ENCODE measurements around the gene NBAS. TPM values are rescaled to one million over a fixed set of nuclear protein-coding genes. Genes with fewer than 3 reads are reported as not detected.

Gene NBAS
- polyA plus RNA-seq, 2 of the 4 experiments (the other 2 are of a cell fraction) = 16.7 to 34.9 TPM

DNA sequence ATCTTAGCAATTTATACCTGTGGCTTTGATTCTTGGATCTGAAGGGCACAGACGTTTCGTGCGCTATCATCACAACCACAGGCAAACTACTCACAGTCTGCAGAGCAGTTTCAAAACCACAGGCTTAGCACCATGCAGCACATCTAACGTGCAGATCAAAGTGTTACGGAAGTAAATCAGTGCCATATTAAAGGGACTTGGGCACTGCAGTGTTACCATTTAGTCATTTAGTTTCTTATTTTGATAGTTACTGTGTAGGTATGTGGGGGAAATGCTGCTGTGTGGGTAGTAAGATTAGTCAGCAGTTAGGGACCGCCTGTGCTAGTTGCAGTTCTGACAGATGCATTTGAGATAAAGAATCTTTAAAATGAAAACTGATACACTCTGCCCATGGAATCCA, 384.0 kb downstream of the NBAS start:
- Histone ChIP-seq H3K4me1 (no peaks in the 10 kb centered on the region), H3K4me3 (no peak overlapping the region), H3K9me3 (no peaks in the 10 kb centered on the region), H3K4me2 (no peak overlapping the region), H3K27ac (no peak overlapping the region)
- TF ChIP-seq KDM1A (IDR thresholded peaks at IDR 0.05; ENCODE audit: low read depth) (no peak), FOSL2 (IDR thresholded peaks at IDR 0.05) (no peak), FOSL2 (CRISPR knock-in tag; IDR thresholded peaks at IDR 0.05) (no peak), HOXA7 (CRISPR knock-in tag; IDR thresholded peaks at IDR 0.05) (no peak), ZC3H11A (IDR thresholded peaks at IDR 0.05) (no peak), EHF (CRISPR knock-in tag; IDR thresholded peaks at IDR 0.05) (no peak), NPAS2 (CRISPR knock-in tag; IDR thresholded peaks at IDR 0.05; ENCODE audit: borderline replicate concordance) (no peak), PHF8 (IDR thresholded peaks at IDR 0.05; ENCODE audit: borderline replicate concordance, low read depth) (no peak), MYC (IDR thresholded peaks at IDR 0.05; ENCODE audit: borderline replicate concordance, low read length) (no peak), KDM5A (IDR thresholded peaks at IDR 0.05) (no peak), CBX2 (IDR thresholded peaks at IDR 0.05; ENCODE audit: borderline replicate concordance, low read depth) (no peak)
- TF ChIP-seq, protein P1, sequence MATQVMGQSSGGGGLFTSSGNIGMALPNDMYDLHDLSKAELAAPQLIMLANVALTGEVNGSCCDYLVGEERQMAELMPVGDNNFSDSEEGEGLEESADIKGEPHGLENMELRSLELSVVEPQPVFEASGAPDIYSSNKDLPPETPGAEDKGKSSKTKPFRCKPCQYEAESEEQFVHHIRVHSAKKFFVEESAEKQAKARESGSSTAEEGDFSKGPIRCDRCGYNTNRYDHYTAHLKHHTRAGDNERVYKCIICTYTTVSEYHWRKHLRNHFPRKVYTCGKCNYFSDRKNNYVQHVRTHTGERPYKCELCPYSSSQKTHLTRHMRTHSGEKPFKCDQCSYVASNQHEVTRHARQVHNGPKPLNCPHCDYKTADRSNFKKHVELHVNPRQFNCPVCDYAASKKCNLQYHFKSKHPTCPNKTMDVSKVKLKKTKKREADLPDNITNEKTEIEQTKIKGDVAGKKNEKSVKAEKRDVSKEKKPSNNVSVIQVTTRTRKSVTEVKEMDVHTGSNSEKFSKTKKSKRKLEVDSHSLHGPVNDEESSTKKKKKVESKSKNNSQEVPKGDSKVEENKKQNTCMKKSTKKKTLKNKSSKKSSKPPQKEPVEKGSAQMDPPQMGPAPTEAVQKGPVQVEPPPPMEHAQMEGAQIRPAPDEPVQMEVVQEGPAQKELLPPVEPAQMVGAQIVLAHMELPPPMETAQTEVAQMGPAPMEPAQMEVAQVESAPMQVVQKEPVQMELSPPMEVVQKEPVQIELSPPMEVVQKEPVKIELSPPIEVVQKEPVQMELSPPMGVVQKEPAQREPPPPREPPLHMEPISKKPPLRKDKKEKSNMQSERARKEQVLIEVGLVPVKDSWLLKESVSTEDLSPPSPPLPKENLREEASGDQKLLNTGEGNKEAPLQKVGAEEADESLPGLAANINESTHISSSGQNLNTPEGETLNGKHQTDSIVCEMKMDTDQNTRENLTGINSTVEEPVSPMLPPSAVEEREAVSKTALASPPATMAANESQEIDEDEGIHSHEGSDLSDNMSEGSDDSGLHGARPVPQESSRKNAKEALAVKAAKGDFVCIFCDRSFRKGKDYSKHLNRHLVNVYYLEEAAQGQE (IDR thresholded peaks at IDR 0.05) = no peak
- TF ChIP-seq, protein P2, sequence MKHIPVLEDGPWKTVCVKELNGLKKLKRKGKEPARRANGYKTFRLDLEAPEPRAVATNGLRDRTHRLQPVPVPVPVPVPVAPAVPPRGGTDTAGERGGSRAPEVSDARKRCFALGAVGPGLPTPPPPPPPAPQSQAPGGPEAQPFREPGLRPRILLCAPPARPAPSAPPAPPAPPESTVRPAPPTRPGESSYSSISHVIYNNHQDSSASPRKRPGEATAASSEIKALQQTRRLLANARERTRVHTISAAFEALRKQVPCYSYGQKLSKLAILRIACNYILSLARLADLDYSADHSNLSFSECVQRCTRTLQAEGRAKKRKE (CRISPR knock-in tag; IDR thresholded peaks at IDR 0.05; ENCODE audit: low read depth) = no peak
- TF ChIP-seq, protein P3, sequence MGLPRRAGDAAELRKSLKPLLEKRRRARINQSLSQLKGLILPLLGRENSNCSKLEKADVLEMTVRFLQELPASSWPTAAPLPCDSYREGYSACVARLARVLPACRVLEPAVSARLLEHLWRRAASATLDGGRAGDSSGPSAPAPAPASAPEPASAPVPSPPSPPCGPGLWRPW (IDR thresholded peaks at IDR 0.05) = no peak
- no peak for DNase-seq (ENCODE audit: low read depth in 1 of 2, low spot score in 1 of 2)
- no peak for ATAC-seq
- ChIA-PET POLR2A (no interaction called here), CTCF (no interaction called here)
- WGBS (ENCODE audit: missing lambda C conversion rate) = 91% methylated on average over 6 of the region's 6 CpGs
- no peak for FAIRE-seq

DNA sequence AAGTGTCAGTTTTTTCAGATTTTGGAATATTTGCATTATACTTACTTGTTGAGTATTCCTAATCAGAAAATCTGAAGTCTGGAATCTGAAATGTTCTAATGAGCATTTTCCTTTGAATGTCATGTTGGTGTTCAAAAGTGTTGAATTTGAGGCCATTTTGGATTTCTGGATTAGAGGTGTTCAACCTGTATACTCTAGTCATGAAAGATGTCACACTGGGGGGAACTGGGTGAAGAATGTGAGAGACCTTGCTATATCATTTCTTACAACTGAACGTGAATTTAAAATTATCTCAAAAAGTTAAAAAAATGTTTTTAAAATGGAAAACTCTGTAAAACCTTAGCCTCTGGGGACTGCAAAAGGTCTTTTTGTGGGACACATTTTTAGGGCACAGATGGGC, 384.5 kb downstream of the NBAS start:
- FAIRE-seq (no peak), ATAC-seq (no peak), DNase-seq (ENCODE audit: low read depth in 1 of 2, low spot score in 1 of 2) (no peak)
- POLR2A ChIA-PET = no interaction called here
- no peaks in the 10 kb centered on the region for H3K4me1 ChIP-seq
- 98% methylated on average over 1 of the region's 1 CpG for WGBS (ENCODE audit: missing lambda C conversion rate)
- H3K4me3 ChIP-seq = no peak overlapping the region
- CTCF ChIA-PET = no interaction called here
- H3K4me2 ChIP-seq = no peak overlapping the region
- TF ChIP-seq KDM5A (IDR thresholded peaks at IDR 0.05) = no peak
- TF ChIP-seq ZSCAN20 (CRISPR knock-in tag; IDR thresholded peaks at IDR 0.05) = no peak
- no peak for TF ChIP-seq HEYL (CRISPR knock-in tag; IDR thresholded peaks at IDR 0.05)
- TF ChIP-seq RFX5 (IDR thresholded peaks at IDR 0.05) = no peak
- TF ChIP-seq RCOR1 (IDR thresholded peaks at IDR 0.05; ENCODE audit: low read depth, low read length) = no peak
- no peaks in the 10 kb centered on the region for H3K9me3 ChIP-seq
- H3K27ac ChIP-seq = no peak overlapping the region

DNA sequence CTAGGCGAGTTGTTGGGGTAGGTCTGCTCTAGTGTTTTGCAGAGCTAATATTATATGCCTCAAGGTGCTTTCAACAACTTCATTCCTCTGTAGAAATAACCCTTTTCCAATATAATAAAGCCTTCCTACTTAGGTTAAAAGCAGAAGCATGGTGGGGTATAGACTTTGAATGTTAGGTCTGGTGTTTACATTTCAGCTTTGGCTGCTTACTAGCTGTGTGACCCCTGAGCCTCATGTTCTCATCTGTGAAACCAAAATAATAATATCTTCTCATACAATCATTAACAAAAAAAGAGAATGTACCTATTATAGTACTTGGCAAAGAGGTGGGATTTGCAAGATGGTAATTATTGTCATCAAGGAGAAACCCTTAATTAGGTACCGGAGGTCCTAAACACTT, 386.6 kb downstream of the NBAS start:
- FAIRE-seq (no peak), DNase-seq (ENCODE audit: low read depth in 1 of 2, low spot score in 1 of 2) (no peak), ATAC-seq (no peak)
- no peak overlapping the region for H3K4me2 ChIP-seq
- 72% methylated on average over 2 of the region's 2 CpGs for WGBS (ENCODE audit: missing lambda C conversion rate)
- TF ChIP-seq, protein P4, sequence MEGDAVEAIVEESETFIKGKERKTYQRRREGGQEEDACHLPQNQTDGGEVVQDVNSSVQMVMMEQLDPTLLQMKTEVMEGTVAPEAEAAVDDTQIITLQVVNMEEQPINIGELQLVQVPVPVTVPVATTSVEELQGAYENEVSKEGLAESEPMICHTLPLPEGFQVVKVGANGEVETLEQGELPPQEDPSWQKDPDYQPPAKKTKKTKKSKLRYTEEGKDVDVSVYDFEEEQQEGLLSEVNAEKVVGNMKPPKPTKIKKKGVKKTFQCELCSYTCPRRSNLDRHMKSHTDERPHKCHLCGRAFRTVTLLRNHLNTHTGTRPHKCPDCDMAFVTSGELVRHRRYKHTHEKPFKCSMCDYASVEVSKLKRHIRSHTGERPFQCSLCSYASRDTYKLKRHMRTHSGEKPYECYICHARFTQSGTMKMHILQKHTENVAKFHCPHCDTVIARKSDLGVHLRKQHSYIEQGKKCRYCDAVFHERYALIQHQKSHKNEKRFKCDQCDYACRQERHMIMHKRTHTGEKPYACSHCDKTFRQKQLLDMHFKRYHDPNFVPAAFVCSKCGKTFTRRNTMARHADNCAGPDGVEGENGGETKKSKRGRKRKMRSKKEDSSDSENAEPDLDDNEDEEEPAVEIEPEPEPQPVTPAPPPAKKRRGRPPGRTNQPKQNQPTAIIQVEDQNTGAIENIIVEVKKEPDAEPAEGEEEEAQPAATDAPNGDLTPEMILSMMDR (IDR thresholded peaks at IDR 0.05) = no peak
- no peak for TF ChIP-seq JUNB (IDR thresholded peaks at IDR 0.05)
- TF ChIP-seq, protein P1 (IDR thresholded peaks at IDR 0.05) = no peak
- no peak for TF ChIP-seq EHMT2 (IDR thresholded peaks at IDR 0.05; ENCODE audit: low read depth)
- H3K4me3 ChIP-seq = no peak overlapping the region
- peaks cover 9% of the 10 kb centered on the region for H3K4me1 ChIP-seq
- ChIA-PET CTCF (interaction anchor here (1.2 kb wide), 1 partner anchor 15 kb away, joined by 5 read pairs; no protein-coding TSS in a partner anchor), POLR2A (no interaction called here)
- no peaks in the 10 kb centered on the region for H3K9me3 ChIP-seq
- no peak overlapping the region for H3K27ac ChIP-seq

Measured in A549 (cell line).